Measurements from ENCODE around the gene C11orf65.

Gene C11orf65

DNA sequence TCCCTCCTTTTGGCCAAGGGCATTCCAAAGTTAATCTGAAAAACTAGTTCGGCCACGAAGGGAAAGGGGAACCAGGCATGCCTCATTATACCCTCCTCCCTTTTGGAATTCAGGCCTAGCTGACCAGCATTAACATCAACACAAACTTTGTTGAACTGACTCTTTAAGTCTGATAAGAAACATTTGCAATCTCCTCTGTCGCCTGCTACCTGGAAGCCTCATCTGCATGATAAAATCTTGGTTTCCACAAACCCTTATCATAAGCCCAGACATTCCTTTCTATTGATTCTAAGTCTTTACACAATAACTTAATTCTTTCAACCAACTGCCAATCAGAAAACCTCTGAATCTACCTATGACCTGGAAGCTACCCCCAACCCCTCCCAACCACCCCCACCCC, 19.5 kb upstream of the C11orf65 start:
- Histone ChIP-seq H3K27me3 (ENCODE audit: insufficient read depth, poor library complexity, severe bottlenecking) (no peaks in the 10 kb centered on the region), H3K4me3 (replicated peaks; ENCODE audit: insufficient read depth, low read length) (no peak overlapping the region), H3K27ac (replicated peaks) (no peak overlapping the region)
- TF ChIP-seq GABPA (IDR thresholded peaks at IDR 0.05; ENCODE audit: low read depth), result no peak
- TF ChIP-seq POLR2AphosphoS5 (IDR thresholded peaks at IDR 0.05; ENCODE audit: low read depth), result no peak
- no peak for TF ChIP-seq SPI1 (IDR thresholded peaks at IDR 0.05; ENCODE audit: borderline replicate concordance, low read depth)
- TF ChIP-seq, protein P1, sequence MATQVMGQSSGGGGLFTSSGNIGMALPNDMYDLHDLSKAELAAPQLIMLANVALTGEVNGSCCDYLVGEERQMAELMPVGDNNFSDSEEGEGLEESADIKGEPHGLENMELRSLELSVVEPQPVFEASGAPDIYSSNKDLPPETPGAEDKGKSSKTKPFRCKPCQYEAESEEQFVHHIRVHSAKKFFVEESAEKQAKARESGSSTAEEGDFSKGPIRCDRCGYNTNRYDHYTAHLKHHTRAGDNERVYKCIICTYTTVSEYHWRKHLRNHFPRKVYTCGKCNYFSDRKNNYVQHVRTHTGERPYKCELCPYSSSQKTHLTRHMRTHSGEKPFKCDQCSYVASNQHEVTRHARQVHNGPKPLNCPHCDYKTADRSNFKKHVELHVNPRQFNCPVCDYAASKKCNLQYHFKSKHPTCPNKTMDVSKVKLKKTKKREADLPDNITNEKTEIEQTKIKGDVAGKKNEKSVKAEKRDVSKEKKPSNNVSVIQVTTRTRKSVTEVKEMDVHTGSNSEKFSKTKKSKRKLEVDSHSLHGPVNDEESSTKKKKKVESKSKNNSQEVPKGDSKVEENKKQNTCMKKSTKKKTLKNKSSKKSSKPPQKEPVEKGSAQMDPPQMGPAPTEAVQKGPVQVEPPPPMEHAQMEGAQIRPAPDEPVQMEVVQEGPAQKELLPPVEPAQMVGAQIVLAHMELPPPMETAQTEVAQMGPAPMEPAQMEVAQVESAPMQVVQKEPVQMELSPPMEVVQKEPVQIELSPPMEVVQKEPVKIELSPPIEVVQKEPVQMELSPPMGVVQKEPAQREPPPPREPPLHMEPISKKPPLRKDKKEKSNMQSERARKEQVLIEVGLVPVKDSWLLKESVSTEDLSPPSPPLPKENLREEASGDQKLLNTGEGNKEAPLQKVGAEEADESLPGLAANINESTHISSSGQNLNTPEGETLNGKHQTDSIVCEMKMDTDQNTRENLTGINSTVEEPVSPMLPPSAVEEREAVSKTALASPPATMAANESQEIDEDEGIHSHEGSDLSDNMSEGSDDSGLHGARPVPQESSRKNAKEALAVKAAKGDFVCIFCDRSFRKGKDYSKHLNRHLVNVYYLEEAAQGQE (IDR thresholded peaks at IDR 0.05; ENCODE audit: insufficient replicate concordance, low read depth), result no peak
- TF ChIP-seq, protein P2, sequence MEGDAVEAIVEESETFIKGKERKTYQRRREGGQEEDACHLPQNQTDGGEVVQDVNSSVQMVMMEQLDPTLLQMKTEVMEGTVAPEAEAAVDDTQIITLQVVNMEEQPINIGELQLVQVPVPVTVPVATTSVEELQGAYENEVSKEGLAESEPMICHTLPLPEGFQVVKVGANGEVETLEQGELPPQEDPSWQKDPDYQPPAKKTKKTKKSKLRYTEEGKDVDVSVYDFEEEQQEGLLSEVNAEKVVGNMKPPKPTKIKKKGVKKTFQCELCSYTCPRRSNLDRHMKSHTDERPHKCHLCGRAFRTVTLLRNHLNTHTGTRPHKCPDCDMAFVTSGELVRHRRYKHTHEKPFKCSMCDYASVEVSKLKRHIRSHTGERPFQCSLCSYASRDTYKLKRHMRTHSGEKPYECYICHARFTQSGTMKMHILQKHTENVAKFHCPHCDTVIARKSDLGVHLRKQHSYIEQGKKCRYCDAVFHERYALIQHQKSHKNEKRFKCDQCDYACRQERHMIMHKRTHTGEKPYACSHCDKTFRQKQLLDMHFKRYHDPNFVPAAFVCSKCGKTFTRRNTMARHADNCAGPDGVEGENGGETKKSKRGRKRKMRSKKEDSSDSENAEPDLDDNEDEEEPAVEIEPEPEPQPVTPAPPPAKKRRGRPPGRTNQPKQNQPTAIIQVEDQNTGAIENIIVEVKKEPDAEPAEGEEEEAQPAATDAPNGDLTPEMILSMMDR (IDR thresholded peaks at IDR 0.05; ENCODE audit: insufficient read depth, low read length), result no peak
- no peak for DNase-seq (ENCODE audit: low read depth in 1 of 2, low spot score in 1 of 2)

DNA sequence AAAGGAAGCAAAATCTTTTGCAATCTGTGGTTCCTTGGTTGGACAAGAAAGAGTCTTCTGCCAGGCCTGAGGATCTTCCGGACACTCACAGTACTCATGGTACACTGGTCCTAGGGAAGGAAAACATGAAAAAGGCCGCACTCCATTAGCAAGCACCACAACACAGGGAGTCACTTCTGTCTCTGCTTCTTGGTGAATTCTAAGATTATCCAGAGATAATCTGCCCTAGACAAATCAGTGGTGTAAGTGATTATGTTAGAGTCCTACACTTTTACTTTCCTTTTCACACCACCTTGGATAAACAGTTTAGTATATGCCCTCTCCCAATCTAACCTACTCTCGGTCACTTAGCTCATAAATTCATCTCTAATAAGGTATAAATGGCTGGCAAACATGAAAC, 19.0 kb upstream of the C11orf65 start:
- no peak overlapping the region for H3K4me3 ChIP-seq (replicated peaks; ENCODE audit: insufficient read depth, low read length)
- H3K27ac ChIP-seq (replicated peaks), result no peak overlapping the region
- DNase-seq (ENCODE audit: low read depth in 1 of 2, low spot score in 1 of 2), result no peak
- TF ChIP-seq, protein P2 (IDR thresholded peaks at IDR 0.05; ENCODE audit: insufficient read depth, low read length), result no peak
- no peak for TF ChIP-seq GABPA (IDR thresholded peaks at IDR 0.05; ENCODE audit: low read depth)
- no peak for TF ChIP-seq POLR2AphosphoS5 (IDR thresholded peaks at IDR 0.05; ENCODE audit: low read depth)
- TF ChIP-seq SPI1 (IDR thresholded peaks at IDR 0.05; ENCODE audit: borderline replicate concordance, low read depth), result no peak
- TF ChIP-seq, protein P1 (IDR thresholded peaks at IDR 0.05; ENCODE audit: insufficient replicate concordance, low read depth), result no peak
- H3K27me3 ChIP-seq (ENCODE audit: insufficient read depth, poor library complexity, severe bottlenecking), result no peaks in the 10 kb centered on the region

GRCh38 chr11:108483163-108483562, 15.8 kb upstream of the C11orf65 start:
- Histone ChIP-seq H3K27ac (replicated peaks) (no peak overlapping the region), H3K27me3 (ENCODE audit: insufficient read depth, poor library complexity, severe bottlenecking) (no peaks in the 10 kb centered on the region), H3K4me3 (replicated peaks; ENCODE audit: insufficient read depth, low read length) (no peak overlapping the region)
- no peak for DNase-seq (ENCODE audit: low read depth in 1 of 2, low spot score in 1 of 2)
- TF ChIP-seq SPI1 (IDR thresholded peaks at IDR 0.05; ENCODE audit: borderline replicate concordance, low read depth), result no peak
- TF ChIP-seq POLR2AphosphoS5 (IDR thresholded peaks at IDR 0.05; ENCODE audit: low read depth), result no peak
- no peak for TF ChIP-seq GABPA (IDR thresholded peaks at IDR 0.05; ENCODE audit: low read depth)
- TF ChIP-seq, protein P1 (IDR thresholded peaks at IDR 0.05; ENCODE audit: insufficient replicate concordance, low read depth), result no peak
- TF ChIP-seq, protein P2 (IDR thresholded peaks at IDR 0.05; ENCODE audit: insufficient read depth, low read length), result no peak

Measured in HL-60 (cell line).